GM21723 (cell line): Measurements from ENCODE around the gene TMEM138.
A peak's percentile ranks its signal among the peaks of the same experiment; 100 is the strongest.

Experiments used
- ATAC-seq: cut with Tn5 transposase; IDR thresholded peaks from one replicate; pipeline ENCODE4 v1.9.1; 2021; ENCODE audit warnings: mild to moderate bottlenecking, moderate library complexity; ENCODE audit not compliant: unreplicated experiment

The TMEM138 gene

DNA sequence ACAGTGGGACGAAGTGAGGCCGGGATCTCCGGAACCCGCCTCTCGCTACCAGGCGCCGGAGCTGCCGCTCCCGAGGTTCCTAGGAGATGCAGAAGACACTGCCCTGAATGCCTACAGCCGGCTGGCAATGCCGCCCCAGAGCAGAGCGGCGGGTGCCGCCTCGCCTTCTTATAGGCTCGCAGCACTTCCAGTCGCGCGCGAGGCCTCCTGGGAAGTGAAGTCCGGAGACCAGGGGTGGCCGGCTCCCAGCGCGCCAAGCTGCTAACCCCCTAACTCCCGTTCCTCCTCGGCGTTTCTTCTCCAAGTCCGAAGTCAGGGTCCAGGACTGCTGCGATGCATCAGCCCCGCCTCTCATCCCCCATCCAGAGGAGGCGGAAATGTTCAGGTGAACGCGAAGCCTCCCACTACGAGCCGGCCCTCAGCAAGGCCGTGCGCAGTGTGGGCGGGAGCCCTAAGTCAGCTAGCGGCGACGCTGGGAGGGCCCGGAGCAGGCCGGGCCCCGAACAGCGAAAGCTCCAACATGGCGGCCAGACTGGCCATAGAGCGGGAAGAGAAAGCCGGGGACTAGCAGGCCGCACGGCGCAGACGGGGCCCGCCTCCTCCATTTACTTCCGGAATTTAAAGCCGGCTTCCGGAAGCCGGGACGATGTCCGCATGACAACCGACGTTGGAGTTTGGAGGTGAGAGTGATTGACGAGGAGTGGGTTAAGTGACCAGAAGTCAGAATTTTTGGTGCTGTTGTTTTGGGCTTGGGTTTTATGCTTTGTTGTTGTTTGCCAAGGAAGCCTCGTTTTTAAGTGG is at the start of gene TMEM138, which contains the start of gene CYB561A3:
TMEM138 (plus strand) TSS at position 634 of the 801 bp plus-strand sequence. CDS start 2,017 bp downstream, outside the sequence.
CYB561A3 (minus strand) TSS at position 142 of the 801 bp plus-strand sequence. CDS start 5,169 bp downstream, outside the sequence.
- ATAC-seq, result peak; percentile 82

DNA sequence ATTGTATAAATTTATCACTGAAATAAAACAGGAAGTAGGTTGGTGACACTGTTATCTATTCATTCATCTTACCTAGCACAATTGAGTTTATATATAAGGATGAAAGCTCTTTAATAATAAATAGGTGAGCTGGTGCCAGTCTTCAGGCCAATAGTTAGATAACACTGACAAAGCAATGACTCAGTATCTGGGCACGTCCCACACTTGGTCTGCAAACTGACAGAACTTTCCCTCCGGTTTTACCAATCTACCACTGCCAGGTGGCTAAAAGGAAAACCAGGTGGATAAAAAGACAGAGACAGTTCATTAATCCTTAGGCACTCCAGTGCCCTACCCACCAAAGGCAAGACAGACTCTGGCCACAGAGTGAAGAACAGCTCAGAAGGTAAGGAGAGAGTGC is 46.9 kb upstream of the TMEM138 start:
- no peak for ATAC-seq

DNA sequence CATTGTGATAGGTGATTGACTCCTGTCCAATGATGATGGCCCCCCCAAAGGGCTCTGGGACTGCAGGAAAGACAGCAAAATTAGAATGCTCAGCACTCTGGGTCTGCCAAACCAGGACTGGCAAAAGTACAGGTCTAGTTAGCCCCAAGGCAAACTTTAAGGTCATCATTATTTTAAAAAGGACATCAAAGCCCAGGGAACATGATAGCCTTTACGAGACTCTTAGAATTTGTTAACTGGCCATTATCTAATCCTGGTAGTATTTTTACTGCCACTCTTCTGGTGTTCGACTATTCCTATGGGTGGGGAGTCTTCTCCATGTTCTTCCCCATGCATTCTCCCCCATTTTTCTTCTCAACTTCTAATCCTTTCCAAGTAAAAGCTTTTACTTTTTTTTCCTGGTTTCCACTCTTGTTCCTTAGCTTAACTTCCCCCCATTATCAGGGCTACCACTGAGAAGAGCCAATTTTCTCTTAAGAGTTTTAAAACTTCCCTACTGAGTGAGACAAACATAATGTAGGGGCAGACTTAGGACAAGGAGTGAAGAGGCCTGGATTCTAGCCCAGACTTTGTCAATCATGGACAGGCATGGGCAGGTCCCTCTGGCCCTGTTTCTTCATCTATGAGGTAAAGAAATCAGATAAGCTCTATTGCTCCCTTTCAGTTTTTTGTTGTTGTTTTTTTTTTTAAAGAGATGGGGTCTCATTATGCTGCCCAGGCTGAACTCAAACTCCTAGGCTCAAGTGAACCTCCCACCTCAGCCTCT is 36.3 kb upstream of the TMEM138 start:
- no peak for ATAC-seq

DNA sequence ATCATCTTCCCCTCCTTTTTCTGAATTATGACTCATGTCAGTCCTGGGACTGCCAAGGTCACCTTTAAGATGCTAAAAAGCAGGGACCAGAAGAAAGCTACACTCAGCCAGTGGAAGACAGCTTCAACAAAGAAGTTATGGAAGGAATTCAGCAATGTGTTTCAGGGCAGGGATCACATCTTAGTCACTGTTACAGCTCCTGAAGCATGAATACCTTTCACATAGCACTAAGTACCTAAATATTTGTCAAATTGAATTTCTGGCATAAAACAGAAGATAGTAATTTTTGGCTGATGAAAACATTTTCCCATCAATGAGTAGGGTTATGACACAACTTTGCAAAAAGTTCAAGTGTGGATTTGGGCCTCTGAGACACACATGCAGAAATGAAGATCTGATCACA is 34.5 kb upstream of the TMEM138 start:
- no peak for ATAC-seq

DNA sequence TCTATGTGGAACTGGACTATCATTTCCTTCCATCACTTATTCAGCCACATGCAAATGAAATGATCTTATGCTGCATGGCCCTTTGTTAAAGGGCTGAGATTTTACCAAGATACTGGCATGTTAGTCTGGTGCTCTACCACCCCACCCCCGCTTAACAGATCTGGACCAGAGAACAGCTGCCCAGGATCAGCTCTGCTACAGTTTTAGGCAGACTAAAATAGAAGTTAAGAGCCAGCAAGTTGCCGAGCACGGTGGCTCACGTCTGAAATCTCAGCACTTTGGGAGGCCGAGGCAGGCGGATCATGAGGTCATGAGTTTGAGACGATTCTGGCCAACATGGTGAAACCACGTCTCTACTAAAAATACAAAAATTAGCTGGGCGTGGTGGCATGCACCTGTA is 33.8 kb upstream of the TMEM138 start:
- no peak for ATAC-seq

DNA sequence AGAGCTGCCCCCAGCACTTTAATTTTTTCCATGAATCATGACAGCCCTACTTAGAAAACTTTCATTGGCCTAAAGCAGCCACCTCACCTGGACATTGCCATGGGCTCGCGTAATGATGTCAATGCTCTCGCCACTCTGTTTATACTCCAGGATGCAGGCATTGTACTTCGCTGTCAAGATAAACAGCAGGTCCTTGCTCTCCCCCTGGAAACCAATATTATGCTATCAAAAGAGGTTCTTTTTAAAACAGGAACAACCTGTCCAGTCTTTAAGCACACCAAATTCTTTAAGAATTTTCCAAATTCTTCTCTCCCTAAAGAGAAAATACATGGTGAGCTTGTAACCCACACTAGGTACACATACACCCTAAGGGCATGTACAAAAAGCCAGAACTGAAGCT is 32.3 kb upstream of the TMEM138 start:
- ATAC-seq, result no peak

DNA sequence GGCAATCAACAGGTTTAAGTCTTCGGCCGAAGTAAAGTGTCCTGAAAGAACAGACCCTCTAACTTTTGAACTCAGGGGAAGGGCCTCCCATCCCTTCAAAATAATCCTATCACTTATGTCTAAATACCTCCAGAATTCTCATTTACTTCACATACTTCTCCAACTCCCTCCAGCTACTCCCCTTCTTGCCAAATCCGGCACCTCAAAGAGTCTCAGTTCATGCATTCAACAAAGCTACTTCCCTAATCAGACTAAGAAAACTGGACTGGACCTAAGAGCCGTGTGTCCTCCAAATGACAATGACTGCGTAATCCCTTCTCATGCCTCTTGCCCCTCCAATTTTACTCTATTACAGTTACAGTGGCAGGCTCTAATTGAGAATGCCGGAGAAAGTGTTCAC is 30.5 kb upstream of the TMEM138 start:
- no peak for ATAC-seq

DNA sequence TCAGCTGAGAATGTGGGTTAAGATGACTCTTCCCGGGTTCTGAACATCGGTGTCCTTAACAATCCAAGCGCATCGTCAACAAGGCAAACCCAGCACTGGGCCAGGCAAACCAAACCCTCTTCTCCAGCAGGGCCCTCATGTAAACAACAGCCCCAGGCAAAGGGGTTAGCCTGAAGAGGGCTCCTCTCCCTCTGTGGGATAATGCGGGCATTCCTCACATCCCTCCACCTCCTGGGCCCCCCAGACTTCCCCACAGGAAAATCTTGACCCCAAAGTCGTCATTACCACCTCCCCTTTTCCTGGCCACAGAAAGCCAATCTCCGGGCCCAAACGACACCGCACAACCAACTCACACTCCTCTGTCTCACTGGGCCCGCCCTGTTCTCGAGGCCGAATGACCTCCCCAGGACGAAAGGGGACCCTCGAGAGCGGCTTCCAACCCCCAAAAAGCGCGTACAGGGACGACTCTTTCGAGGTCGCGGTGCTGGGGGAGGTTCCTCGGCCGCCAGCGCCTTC is 29.8 kb upstream of the TMEM138 start:
- ATAC-seq, result no peak

DNA sequence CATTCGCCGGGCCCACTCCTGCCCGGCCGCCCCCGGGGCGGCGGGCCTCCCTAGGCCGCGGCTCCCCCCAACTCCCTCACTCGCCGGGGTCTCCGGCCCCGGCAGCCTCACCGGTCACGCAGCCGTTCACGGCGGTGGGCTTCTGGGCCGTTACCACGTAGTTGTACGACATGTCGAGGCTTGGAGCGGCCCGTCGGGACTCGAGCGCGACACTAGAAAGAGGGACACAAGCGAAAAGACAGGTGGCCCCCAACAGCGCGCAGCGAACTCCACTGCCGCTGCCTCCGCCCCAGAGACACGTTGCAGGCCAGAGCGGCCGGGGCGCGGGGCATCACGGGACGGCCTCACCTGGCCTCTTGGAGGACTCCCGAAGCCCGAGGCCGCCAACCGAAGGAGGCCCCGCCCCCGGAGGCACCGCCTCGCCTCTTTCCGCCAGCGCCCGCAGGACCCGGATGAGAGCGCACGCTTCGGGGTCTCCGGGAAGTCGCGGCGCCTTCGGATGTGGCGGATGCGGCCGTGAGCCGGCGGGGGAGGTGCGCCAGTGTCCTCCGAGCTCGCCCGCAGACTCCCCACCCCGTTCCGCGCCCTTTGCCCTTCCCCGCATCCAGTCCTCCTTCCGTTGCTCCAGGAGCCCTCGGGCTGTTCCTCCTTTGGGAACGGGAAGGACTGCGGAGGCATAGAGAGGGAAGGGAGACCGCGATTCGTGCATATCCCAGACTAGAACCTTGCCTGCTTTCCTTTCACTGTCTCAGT is 29.2 kb upstream of the TMEM138 start, which contains the start of the genes DDB1 and TKFC:
DDB1 (minus strand) TSS at position 309 of the 753 bp plus-strand sequence; CDS start at position 172, 137 bp downstream.
TKFC (plus strand) TSS at position 432 of the 753 bp plus-strand sequence. CDS start 1,501 bp downstream, outside the sequence.
- peak; percentile 91 for ATAC-seq

DNA sequence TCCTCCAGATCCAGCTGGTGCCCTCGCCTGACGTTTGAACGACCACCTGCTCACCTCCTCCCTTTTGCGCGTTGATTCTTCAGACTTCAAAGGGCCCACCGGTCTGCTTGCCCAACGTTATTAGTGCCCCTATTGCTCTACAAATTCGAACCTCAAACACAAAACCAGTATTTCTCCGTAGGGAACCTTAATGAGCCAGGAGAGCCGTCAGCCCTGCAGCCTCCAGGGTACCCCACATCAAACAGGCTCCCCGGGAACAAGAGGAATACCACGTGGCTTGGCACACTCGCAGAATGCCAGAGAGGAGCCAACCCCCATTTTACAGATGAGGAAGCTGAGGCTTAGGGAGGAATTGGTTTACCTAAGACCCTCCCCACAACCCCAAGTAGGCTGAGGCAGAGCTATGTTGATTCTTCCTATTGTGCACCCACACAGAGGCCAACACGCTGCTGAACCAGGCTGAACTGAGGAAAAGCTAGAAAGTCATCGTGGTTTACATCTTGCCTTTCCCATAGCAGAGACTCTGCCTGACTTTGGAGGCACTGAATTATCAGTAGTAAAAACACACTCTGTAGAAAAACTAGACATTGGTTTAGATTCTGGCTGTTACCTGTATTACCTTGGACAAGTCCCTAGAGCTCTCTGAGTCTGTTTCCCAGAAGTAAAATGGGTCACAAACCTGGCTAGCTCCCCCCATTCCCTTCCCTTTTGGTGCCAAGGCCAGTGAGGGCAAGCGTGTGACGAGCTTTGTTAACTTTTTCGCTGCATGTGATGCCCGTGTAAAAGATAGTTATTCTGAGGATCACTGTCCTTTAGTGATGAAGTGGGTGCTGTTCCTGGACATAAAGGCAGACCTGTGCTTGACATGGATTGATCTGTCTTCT is 28.4 kb upstream of the TMEM138 start:
- ATAC-seq, result peak; percentile 13

DNA sequence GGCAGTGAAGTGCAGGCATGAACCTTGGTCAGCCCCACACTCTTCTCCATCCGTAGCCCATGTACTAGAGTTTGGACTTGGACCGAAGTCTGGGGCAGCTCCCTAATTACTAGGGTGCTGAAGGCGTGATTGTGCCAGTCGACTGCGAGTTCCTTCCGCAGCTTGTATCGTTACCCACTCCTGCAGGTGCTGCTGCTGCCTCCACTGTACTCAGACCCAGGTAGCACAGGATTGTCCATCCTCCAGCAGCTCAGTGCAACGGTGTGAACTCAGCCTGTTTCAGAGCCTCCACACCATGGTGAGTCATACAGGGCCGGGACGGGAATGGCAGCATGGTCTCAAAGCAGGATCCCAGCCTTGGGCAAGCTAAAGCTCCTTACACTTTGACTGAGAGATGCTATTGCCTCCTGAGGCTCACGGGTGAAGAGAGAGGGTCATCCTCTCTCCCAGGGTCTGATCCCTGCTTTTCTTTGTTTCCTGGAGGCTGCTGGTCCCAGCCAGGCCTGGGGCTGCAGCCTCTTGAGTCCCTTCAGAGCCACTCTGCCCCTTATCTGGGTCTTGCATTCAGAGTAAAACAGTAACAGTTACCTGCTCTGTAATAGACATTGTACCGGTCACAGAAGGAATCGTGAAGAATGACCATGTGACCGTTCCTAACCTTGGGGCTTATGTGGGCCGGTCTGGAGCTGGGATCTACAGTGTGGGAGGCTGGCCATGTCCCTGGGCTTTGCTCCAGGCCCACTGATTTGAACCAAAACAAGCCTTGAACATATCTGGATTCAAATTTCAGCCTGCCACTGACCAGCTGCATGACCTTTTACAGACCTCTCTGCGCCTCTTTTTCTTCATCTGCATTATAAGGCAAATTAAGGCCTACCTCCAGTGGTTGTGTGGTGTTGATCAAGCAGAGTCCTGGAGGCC is 27.5 kb upstream of the TMEM138 start:
- no peak for ATAC-seq

DNA sequence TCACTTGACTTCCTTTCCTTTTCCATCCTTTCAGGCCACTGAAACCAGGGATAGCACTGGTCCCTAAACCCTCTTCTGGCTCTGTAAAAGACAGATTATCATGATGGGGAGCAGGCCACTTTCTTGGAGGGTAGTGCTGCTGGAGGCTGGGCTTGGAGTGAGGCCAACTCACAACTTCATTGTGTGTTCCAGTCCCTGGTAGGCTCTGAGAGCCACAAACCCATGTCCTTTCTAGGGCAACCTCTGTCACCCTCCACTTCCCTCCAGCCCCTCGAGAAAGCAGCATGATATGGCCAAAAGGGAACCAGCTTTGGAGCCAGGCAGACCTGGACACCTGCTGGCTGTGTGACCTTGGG is 26.8 kb upstream of the TMEM138 start:
- no peak for ATAC-seq

DNA sequence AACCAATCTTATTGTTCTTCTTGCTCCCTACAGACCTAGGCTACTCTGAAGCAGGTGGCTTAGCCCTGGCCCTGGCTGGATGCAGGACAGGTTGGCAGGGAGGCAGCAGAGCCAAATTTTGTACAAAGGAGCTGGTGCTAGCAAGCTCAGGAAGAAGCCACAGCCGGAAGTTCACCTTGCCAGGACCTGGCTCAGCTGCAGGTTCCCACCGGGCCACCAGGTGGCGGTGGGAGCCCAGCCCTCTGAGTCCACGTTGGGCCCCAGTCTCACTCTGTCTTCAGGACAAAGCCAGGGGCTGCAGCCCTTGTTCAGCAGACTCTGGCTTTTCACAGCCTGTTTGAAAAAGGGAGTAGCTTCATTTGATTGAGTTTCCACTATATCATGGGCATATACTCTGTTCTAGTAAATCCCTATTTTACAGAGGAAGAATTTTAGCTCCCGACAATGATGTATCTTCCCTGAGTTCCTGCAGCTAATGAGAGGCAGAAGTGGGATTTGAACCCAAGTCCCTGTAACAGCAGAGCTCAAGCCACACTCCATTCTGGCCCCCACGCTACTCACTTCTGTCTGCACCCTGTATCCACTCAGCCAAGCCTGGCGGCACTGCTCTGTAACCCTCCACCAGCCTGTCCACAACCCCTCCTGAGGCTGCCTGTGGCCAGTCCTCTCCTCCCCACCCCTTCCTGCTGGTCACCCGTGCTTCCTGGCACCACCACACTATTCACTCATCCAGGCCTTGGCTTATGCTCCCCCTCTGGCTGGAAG is 25.8 kb upstream of the TMEM138 start:
- ATAC-seq, result no peak

DNA sequence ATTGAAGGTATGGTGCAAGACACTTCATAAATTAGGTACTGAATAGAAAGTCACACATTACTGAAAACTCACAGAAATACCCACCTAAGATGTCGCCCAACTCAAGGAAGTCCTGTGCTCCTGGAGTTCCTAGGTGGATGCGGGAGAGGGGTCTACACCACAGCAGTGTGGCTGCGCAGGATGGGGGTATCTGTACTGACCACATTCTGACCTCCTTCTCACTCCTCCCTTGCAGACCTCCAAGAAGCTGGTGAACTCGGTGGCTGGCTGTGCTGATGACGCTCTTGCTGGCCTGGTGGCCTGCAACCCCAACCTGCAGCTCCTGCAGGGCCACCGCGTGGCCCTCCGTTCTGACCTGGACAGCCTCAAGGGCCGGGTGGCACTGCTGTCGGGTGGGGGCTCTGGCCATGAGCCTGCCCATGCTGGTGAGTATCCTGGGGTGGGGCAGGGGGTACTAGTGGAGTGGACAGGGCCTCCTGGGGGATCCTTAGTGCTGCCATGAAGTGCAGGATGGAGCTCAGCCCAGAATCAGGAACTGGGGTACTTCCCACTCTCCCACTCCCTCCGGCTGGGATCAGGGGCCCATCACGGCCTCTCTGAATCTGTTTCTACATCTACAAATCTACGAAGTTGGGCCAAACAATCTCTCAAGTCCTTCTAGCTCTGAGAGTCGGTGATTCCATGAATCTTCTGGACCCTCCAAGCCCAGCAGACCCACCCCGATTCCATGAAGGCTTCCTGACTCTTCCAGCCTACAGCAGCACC is 24.3 kb upstream of the TMEM138 start:
- ATAC-seq, result no peak

DNA sequence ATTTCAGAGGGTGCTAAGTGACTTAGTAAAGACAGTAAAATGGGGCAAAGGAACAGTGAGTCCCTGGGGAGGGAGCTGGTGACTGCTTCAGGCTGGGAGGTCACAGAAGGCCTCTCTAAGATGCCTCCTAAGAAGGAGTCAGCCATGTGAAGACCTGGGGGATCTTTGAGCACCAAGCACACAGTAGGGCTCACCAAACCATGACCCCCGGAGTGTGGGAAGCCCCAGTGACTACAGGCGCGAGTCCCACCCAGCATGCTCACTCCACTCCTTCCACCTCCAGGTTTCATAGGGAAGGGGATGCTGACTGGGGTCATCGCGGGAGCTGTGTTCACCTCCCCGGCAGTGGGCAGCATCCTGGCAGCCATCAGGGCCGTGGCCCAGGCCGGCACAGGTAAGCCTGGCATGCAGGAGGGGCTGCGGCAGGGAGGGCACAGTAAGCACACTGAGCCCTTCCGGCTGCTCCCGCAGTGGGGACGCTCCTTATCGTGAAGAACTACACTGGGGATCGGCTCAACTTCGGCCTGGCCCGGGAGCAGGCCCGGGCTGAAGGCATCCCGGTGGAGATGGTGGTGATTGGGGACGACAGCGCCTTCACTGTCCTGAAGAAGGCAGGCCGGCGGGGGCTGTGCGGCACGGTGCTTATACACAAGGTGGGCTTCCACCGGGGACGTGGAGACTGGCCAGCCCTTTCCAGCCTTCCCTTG is 23.2 kb upstream of the TMEM138 start:
- no peak for ATAC-seq

DNA sequence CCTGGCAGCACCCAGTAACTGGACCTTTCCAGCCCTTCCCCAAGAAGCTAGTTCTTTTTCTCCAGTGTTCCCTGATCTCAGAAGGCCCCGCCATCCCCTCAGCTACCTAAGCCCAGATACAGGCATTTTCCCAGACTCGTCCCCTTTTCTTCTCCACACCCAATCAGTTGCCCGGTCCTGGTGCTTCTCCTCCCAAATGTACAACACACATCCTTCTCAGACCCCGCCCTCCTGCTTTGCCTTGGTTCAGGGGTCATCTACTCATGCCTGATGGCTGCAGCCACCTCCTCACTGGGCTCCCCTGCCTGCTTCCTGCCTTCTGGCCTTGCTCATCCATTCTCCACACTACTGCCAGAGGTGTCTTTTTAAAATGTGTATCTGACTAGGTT is 22.7 kb upstream of the TMEM138 start:
- no peak for ATAC-seq

DNA sequence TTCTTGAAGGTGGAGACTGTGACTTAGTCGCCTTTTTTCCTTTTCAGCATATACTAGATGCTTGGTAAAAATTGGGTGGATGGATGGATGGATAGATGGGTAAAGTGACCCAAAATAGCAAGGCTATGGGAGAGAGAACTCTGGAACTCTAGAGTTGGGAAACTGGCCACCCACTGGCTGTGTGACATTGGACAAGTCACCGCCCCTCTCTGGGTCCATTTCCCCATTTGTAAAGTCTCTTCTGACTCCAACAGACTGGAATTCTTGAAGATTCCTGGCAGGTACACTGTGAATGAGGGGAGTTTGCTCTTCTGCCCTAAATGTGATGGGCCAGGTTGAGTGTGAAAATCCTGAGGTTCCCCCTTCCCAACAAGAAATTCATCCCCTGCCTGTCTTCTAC is 21.2 kb upstream of the TMEM138 start:
- no peak for ATAC-seq
